Ishikawa (cell line): ENCODE results near the gene ALG5.

Source experiments
- CEBPB ChIP-seq: IDR thresholded peaks from 2 replicates; pipeline ENCODE4 v1.6.1; 2012
- CREB1 ChIP-seq: IDR thresholded peaks from 2 replicates; pipeline ENCODE4 v1.6.1; 2012; ENCODE audit warnings: low read depth
- EP300 ChIP-seq: IDR thresholded peaks from 2 replicates; pipeline ENCODE4 v1.6.1; 2012; ENCODE audit warnings: borderline replicate concordance
- FOXM1 ChIP-seq: IDR thresholded peaks from 2 replicates; pipeline ENCODE4 v1.6.1; 2012; ENCODE audit warnings: low read depth, borderline replicate concordance
- NFIC ChIP-seq: IDR thresholded peaks from 2 replicates; pipeline ENCODE4 v1.6.1; 2012
- RAD21 ChIP-seq: IDR thresholded peaks from 2 replicates; pipeline ENCODE4 v1.6.1; 2012; ENCODE audit warnings: low read depth
- TAF1 ChIP-seq: IDR thresholded peaks from 2 replicates; pipeline ENCODE4 v1.6.1; 2012; ENCODE audit warnings: low read depth, mild to moderate bottlenecking
- TCF12 ChIP-seq: IDR thresholded peaks from 2 replicates; pipeline ENCODE4 v1.6.1; 2012; ENCODE audit warnings: low read depth
- TEAD4 ChIP-seq: IDR thresholded peaks from 2 replicates; pipeline ENCODE4 v1.6.1; 2012
- YY1 ChIP-seq: IDR thresholded peaks from 2 replicates; pipeline ENCODE4 v1.6.1; 2012; ENCODE audit warnings: low read depth
- TF ChIP-seq, protein P1 (sequence below): IDR thresholded peaks from 2 replicates; pipeline ENCODE4 v1.6.1; 2012
- TF ChIP-seq, protein P2 (sequence below): IDR thresholded peaks from 2 replicates; pipeline ENCODE4 v1.6.1; 2012

DNA sequence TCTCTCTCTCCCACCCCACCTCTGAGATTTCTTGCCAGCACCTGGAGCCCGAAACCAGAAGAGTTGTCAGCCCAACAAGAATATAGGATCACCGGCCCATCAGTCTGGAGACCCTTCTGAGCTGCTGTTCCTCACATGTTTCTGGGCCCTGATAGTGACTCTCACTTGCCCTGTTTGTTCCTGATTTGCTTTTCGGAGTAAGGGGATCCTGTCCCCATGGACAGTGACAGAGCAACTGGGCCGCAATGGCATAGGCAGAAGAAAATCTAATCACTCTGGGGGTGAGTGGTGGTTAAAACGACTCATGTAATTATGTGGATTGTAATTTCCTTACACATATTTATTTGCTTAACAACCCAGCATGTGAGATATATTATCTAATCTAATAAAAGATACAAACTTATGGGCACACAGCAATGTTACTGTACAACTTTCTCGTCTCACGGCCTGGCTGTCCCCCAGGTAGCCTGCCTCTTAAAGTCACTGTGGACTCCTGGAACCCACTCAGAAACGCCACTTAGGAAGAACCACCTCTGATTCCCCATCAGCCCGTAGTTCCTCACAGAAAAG is 78.4 kb downstream of the ALG5 start:
- TF ChIP-seq TCF12 (no peak), CEBPB (no peak), RAD21 (no peak), CREB1 (no peak), YY1 (no peak), TAF1 (no peak), TEAD4 (no peak), EP300 (no peak), NFIC (no peak), FOXM1 (no peak)
- TF ChIP-seq, protein P1, sequence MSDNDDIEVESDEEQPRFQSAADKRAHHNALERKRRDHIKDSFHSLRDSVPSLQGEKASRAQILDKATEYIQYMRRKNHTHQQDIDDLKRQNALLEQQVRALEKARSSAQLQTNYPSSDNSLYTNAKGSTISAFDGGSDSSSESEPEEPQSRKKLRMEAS = no peak
- TF ChIP-seq, protein P2, sequence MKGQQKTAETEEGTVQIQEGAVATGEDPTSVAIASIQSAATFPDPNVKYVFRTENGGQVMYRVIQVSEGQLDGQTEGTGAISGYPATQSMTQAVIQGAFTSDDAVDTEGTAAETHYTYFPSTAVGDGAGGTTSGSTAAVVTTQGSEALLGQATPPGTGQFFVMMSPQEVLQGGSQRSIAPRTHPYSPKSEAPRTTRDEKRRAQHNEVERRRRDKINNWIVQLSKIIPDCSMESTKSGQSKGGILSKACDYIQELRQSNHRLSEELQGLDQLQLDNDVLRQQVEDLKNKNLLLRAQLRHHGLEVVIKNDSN = no peak
